DOHH2 (cell line): ENCODE results near the gene PECR.

Experiments used
- H3F3A ChIP-seq: fragments of 200-600 bp; sonication (generic), shearing (Covaris generic); 2 replicates; pipeline ENCODE4 v1.6.0; 2016; ENCODE audit warnings: antibody characterized with exemption, mild to moderate bottlenecking; ENCODE audit not compliant: control insufficient read depth, insufficient read depth
- H3K27ac ChIP-seq: fragments of 200-600 bp; sonication (generic); 2 replicates; pipeline ENCODE4 v1.5.1; 2014; ENCODE audit warnings: low read depth, mild to moderate bottlenecking, low read length, moderate library complexity
- H3K27me3 ChIP-seq: fragments of 200-600 bp; sonication (generic); 2 replicates; pipeline ENCODE4 v1.6.1; 2014; ENCODE audit warnings: mild to moderate bottlenecking, low read length, mixed read lengths; ENCODE audit not compliant: control insufficient read depth
- H3K36me3 ChIP-seq: fragments of 200-600 bp; sonication (generic); 2 replicates; pipeline ENCODE4 v1.6.1; 2014; ENCODE audit warnings: mild to moderate bottlenecking, low read length, moderate library complexity, mixed read lengths; ENCODE audit not compliant: control insufficient read depth
- H3K4me1 ChIP-seq: fragments of 200-600 bp; sonication (generic); 2 replicates; pipeline ENCODE4 v1.6.1; 2014; ENCODE audit warnings: mild to moderate bottlenecking, low read length, mixed read lengths; ENCODE audit not compliant: control insufficient read depth
- H3K4me2 ChIP-seq: fragments of 200-600 bp; sonication (generic); 2 replicates; pipeline ENCODE4 v1.6.0; 2014; ENCODE audit warnings: mild to moderate bottlenecking, low read length, moderate library complexity
- H3K4me3 ChIP-seq: fragments of 200-600 bp; sonication (generic); 2 replicates; pipeline ENCODE4 v1.5.1; 2014; ENCODE audit warnings: mild to moderate bottlenecking, low read length, mixed read lengths
- H3K79me2 ChIP-seq: fragments of 200-600 bp; sonication (generic); 2 replicates; pipeline ENCODE4 v1.6.1; 2014; ENCODE audit warnings: mild to moderate bottlenecking, low read length, mixed read lengths; ENCODE audit not compliant: control insufficient read depth
- H3K9me2 ChIP-seq: fragments of 200-600 bp; sonication (generic); replicated peaks from 2 replicates; pipeline ENCODE4 v1.6.1; 2014; ENCODE audit warnings: mild to moderate bottlenecking, low read length, mixed read lengths; ENCODE audit not compliant: control insufficient read depth
- H3K9me3 ChIP-seq: fragments of 200-600 bp; sonication (generic); 2 replicates; pipeline ENCODE4 v1.6.1; 2014; ENCODE audit warnings: antibody characterized with exemption, low read length, mixed read lengths; ENCODE audit not compliant: control insufficient read depth, insufficient read depth
- H4K20me1 ChIP-seq: fragments of 200-600 bp; sonication (generic); 2 replicates; pipeline ENCODE4 v1.6.0; 2014; ENCODE audit warnings: low read depth, mild to moderate bottlenecking, antibody characterized with exemption, low read length, moderate library complexity; ENCODE audit not compliant: control insufficient read depth, insufficient read depth
- CTCF ChIP-seq: fragments of 200-600 bp; sonication (generic); IDR thresholded peaks from one replicate; pipeline ENCODE4 v1.5.1; 2014; ENCODE audit warnings: antibody characterized with exemption, mild to moderate bottlenecking, low read depth, low read length; ENCODE audit not compliant: poor library complexity, severe bottlenecking
- EZH2phosphoT487 ChIP-seq: fragments of 200-600 bp; sonication (generic); IDR thresholded peaks from 2 replicates; pipeline ENCODE4 v1.6.1; 2017; ENCODE audit warnings: borderline replicate concordance, mild to moderate bottlenecking, antibody characterized with exemption, low read length, moderate library complexity, mixed read lengths

PECR gene

GRCh38 chr2:216055680-216056079 is 25.9 kb downstream of the PECR start:
- no peaks in the 10 kb centered on the region for H3K9me2 ChIP-seq
- TF ChIP-seq EZH2phosphoT487, result no peak
- TF ChIP-seq CTCF, result no peak
- no peaks in the 10 kb centered on the region; the same call in 1 of the 2 replicates for H3K4me1 ChIP-seq
- H3K4me3 ChIP-seq, result no peak overlapping the region
- peaks cover 14% of the 10 kb centered on the region for H3K27me3 ChIP-seq
- H3K4me2 ChIP-seq, result no peak overlapping the region
- no peaks in the 10 kb centered on the region for H3K36me3 ChIP-seq
- no peaks in the 10 kb centered on the region for H3K9me3 ChIP-seq
- no peak overlapping the region for H3K27ac ChIP-seq
- no peaks in the 10 kb centered on the region for H3K79me2 ChIP-seq
- no peaks in the 10 kb centered on the region for H4K20me1 ChIP-seq
- no peaks in the 10 kb centered on the region for H3F3A ChIP-seq

GRCh38 chr2:216052420-216052819 is 29.2 kb downstream of the PECR start:
- H3K27ac ChIP-seq, result no peak overlapping the region
- no peak overlapping the region for H3K4me2 ChIP-seq
- TF ChIP-seq CTCF (no peak), EZH2phosphoT487 (no peak)
- no peaks in the 10 kb centered on the region for H3K36me3 ChIP-seq
- no peaks in the 10 kb centered on the region for H3K79me2 ChIP-seq
- H3K4me1 ChIP-seq, result no peaks in the 10 kb centered on the region
- H3K9me2 ChIP-seq, result no peaks in the 10 kb centered on the region
- H3F3A ChIP-seq, result no peaks in the 10 kb centered on the region
- no peaks in the 10 kb centered on the region for H3K9me3 ChIP-seq
- H4K20me1 ChIP-seq, result no peaks in the 10 kb centered on the region
- H3K27me3 ChIP-seq, result peaks cover 1% of the 10 kb centered on the region
- H3K4me3 ChIP-seq, result no peak overlapping the region

- H3K4me1 ChIP-seq, result no peaks in the 10 kb centered on the region
- H3K36me3 ChIP-seq, result no peaks in the 10 kb centered on the region
- no peaks in the 10 kb centered on the region for H3K9me2 ChIP-seq
- no peak overlapping the region for H3K4me2 ChIP-seq
- H3K9me3 ChIP-seq, result no peaks in the 10 kb centered on the region
- H4K20me1 ChIP-seq, result no peaks in the 10 kb centered on the region
- H3K79me2 ChIP-seq, result no peaks in the 10 kb centered on the region
- TF ChIP-seq CTCF, result no peak
- no peak for TF ChIP-seq EZH2phosphoT487
- no peak overlapping the region for H3K4me3 ChIP-seq
- H3K27ac ChIP-seq, result no peak overlapping the region
- no peaks in the 10 kb centered on the region for H3F3A ChIP-seq
- H3K27me3 ChIP-seq, result no peaks in the 10 kb centered on the region
Observed at GRCh38 chr2:216051350-216051749, 30.3 kb downstream of the PECR start.

GRCh38 chr2:216049452-216049851 is 32.2 kb downstream of the PECR start:
- Histone ChIP-seq H4K20me1 (no peaks in the 10 kb centered on the region), H3K36me3 (no peaks in the 10 kb centered on the region), H3K9me3 (no peaks in the 10 kb centered on the region), H3K4me2 (no peak overlapping the region), H3K27me3 (no peaks in the 10 kb centered on the region), H3K27ac (no peak overlapping the region), H3K4me1 (no peaks in the 10 kb centered on the region), H3K9me2 (no peaks in the 10 kb centered on the region), H3F3A (no peaks in the 10 kb centered on the region), H3K79me2 (no peaks in the 10 kb centered on the region), H3K4me3 (no peak overlapping the region)
- TF ChIP-seq EZH2phosphoT487, result no peak
- TF ChIP-seq CTCF, result no peak
